ENCODE measurements around the gene IL19.

The IL19 gene

DNA sequence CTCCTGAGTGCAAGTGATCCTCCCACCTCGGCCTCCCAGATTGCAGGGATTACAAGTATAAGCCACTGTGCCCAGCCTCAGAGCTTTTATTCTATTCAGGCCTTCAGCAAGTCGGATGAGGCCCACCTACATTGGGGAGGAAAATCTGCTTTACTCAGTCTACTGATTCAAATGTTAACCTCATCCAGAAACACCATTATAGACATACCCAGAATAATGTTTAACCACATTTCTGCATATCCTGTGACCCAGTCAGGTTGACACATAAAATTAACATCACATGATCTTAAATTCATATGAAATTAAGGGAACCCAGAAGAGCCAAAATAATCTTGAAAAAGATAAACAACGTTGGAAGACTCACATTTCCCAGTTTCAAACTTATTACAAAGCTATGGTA lies 109.7 kb downstream of the IL19 start:
- no peak for DNase-seq (ENCODE audit: low read depth)
- TF ChIP-seq, protein P1, sequence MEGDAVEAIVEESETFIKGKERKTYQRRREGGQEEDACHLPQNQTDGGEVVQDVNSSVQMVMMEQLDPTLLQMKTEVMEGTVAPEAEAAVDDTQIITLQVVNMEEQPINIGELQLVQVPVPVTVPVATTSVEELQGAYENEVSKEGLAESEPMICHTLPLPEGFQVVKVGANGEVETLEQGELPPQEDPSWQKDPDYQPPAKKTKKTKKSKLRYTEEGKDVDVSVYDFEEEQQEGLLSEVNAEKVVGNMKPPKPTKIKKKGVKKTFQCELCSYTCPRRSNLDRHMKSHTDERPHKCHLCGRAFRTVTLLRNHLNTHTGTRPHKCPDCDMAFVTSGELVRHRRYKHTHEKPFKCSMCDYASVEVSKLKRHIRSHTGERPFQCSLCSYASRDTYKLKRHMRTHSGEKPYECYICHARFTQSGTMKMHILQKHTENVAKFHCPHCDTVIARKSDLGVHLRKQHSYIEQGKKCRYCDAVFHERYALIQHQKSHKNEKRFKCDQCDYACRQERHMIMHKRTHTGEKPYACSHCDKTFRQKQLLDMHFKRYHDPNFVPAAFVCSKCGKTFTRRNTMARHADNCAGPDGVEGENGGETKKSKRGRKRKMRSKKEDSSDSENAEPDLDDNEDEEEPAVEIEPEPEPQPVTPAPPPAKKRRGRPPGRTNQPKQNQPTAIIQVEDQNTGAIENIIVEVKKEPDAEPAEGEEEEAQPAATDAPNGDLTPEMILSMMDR (IDR thresholded peaks at IDR 0.05; ENCODE audit: low read depth, low read length, missing control alignments), result no peak

DNA sequence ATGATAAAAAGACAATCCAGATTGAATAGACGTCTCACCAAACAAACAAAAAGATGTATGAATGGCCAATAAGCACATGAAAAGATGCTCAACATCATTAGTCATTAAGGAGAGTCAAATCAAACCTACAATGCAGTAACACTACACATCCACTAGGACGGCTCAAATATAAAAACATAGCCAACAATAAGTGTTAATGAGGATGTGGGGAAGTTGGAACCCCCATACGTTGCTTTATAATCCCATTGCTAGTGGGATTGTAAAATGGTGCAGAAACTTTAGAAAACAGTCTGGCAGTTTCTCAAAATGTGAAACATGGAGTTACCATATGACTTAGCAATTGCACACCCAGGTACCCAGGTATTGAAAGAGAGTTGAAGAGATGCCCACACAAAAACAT lies 112.0 kb downstream of the IL19 start:
- no peak overlapping the region for H3K4me3 ChIP-seq (ENCODE audit: low read depth, low read length)
- no peak for DNase-seq (ENCODE audit: low read depth)
- TF ChIP-seq, protein P1 (IDR thresholded peaks at IDR 0.05; ENCODE audit: low read depth, low read length, missing control alignments), result peak; percentile 43

More for the DNA sequence above, 109.7 kb downstream of the IL19 start:
- H3K4me3 ChIP-seq (ENCODE audit: low read depth, low read length), result no peak overlapping the region

DNA sequence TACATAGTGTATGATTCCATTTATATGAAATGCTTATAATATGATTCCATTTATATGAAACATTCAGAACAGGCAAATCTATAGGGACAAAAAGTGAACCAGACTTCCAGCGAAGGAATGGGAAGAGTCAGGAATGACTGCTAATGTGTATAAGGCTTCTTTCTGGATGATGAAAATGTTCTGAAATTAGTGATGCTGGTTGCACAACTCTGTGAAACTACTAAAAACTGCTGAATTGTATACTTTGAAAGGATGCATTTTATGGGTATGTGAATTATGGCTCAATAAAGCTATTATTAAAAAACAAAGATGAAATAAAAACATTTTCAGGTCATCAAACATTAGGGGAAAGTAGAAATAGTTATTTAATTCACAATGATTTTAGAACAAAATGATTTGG lies 112.6 kb downstream of the IL19 start:
- no peak overlapping the region for H3K4me3 ChIP-seq (ENCODE audit: low read depth, low read length)
- no peak for DNase-seq (ENCODE audit: low read depth)
- TF ChIP-seq, protein P1 (IDR thresholded peaks at IDR 0.05; ENCODE audit: low read depth, low read length, missing control alignments), result no peak

DNA sequence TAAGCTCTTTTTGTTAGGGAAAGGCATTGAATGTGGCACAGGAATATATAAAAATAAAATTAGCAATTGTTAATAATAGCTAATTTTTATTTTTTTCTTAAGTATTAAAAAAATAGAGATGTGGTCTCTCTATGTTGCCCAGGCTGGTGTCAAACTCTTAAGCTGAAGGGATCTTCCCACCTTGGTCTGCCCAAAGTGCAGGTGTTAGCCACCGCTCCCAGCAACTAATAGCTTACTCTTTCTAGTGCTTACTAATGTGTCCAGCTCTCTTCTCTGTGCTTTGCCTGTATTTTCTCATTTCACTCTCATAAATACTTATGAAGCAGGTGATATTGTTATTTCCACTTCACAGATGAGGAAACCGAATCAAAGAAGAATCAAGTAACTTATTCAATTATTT lies 113.3 kb downstream of the IL19 start:
- TF ChIP-seq, protein P1 (IDR thresholded peaks at IDR 0.05; ENCODE audit: low read depth, low read length, missing control alignments), result no peak
- no peak for DNase-seq (ENCODE audit: low read depth)
- H3K4me3 ChIP-seq (ENCODE audit: low read depth, low read length), result no peak overlapping the region

DNA sequence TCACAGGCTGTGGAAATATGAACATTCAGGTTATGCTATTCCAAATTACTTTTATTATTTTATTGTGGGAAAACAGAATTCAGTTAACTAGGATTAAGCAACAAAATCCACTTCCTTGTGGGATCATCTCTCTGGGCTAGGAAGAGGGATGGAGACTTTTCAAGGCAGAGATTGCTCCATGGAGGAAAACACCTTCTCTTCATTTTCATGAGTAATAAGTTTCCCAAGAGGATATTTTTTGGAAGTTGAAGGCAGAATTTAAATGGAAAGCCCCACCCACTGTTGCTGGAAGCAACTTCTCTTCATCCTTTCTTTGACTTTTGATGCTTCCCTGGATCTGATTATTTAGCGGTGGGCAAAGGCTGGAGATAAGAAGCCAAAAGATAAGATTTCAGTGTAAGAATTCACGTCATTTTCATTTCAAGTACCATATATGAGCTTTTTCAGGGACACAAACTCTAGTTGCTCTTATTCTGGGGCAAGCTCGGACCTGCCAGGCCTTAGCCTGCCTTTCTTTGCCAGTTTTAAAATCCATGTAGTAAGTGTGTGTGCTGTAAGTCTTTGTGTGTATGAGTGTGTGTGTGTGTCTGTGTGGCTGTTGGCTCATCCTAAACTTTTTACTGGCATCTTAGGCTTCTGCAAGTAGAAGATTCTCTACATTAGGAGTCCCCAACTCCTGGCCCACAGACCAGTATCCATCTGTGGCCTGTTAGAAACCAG lies 114.9 kb downstream of the IL19 start:
- no peak for DNase-seq (ENCODE audit: low read depth)
- no peak overlapping the region for H3K4me3 ChIP-seq (ENCODE audit: low read depth, low read length)
- TF ChIP-seq, protein P1 (IDR thresholded peaks at IDR 0.05; ENCODE audit: low read depth, low read length, missing control alignments), result no peak

DNA sequence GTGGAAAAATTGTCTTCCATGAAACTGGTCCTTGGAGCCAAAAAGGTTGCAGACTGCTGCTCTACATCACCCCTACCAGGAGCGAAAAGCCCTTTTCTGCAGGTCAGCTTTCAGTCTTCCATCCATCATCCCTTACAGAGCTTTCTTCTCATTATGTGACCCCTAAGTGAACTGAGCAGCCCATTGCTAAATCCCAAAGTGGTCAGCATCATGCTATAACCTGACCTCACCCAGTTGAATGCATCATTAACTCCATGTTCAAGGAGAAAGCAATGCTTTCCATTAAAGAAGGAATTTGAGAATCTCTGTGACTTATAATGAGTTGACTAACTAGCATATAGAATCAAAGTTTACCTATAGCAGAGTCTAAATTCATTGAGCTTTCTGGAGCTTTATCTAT lies 116.3 kb downstream of the IL19 start:
- DNase-seq (ENCODE audit: low read depth), result no peak
- TF ChIP-seq, protein P1 (IDR thresholded peaks at IDR 0.05; ENCODE audit: low read depth, low read length, missing control alignments), result no peak
- no peak overlapping the region for H3K4me3 ChIP-seq (ENCODE audit: low read depth, low read length)

DNA sequence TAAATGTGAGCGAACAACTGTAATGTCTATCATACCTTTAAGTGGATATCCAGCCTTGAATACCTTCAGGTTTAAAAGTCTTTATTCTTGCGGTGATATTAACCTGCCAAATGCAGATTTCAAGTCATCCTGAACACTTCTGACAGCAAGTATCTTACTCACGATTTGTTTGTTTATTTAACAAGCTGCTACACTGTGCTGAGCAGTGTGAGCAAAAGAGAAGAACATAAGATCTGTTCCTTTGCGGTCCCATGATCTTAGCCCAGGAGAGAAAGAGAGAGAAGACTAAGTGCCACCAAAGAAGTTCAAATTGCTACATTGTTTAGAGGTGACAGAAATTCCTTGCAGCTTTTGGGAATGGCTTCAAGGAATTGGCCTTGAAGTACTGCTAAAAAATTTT lies 117.1 kb downstream of the IL19 start:
- no peak overlapping the region for H3K4me3 ChIP-seq (ENCODE audit: low read depth, low read length)
- TF ChIP-seq, protein P1 (IDR thresholded peaks at IDR 0.05; ENCODE audit: low read depth, low read length, missing control alignments), result no peak
- DNase-seq (ENCODE audit: low read depth), result no peak
